ENCODE results near the gene INPP5J. TPM values are rescaled to one million over a fixed set of nuclear protein-coding genes. Genes with fewer than 3 reads are reported as not detected.

Gene INPP5J, protein sequence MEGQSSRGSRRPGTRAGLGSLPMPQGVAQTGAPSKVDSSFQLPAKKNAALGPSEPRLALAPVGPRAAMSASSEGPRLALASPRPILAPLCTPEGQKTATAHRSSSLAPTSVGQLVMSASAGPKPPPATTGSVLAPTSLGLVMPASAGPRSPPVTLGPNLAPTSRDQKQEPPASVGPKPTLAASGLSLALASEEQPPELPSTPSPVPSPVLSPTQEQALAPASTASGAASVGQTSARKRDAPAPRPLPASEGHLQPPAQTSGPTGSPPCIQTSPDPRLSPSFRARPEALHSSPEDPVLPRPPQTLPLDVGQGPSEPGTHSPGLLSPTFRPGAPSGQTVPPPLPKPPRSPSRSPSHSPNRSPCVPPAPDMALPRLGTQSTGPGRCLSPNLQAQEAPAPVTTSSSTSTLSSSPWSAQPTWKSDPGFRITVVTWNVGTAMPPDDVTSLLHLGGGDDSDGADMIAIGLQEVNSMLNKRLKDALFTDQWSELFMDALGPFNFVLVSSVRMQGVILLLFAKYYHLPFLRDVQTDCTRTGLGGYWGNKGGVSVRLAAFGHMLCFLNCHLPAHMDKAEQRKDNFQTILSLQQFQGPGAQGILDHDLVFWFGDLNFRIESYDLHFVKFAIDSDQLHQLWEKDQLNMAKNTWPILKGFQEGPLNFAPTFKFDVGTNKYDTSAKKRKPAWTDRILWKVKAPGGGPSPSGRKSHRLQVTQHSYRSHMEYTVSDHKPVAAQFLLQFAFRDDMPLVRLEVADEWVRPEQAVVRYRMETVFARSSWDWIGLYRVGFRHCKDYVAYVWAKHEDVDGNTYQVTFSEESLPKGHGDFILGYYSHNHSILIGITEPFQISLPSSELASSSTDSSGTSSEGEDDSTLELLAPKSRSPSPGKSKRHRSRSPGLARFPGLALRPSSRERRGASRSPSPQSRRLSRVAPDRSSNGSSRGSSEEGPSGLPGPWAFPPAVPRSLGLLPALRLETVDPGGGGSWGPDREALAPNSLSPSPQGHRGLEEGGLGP
- total RNA-seq (2011; cell fraction: chromatin; rRNA removed; ENCODE audit: low replicate concordance): 1.5 and 3.2 TPM in 2 replicates
- total RNA-seq (2011; cell fraction: nucleolus; rRNA removed): 1.2 and 3.2 TPM in 2 replicates
- total RNA-seq (2011; cell fraction: nucleoplasm; rRNA removed): 2.4 and 2.7 TPM in 2 replicates
- total RNA-seq (2014; rRNA removed): 5.9 and 6.4 TPM in 2 replicates
- 1.9 and 2.7 TPM in 2 replicates for total RNA-seq (2014; rRNA removed; fragmentation: Illumina TruSeq; extraction: Trizol)
- 5.8 and 6.7 TPM in 2 replicates for total RNA-seq (2015; rRNA removed; fragmentation: Illumina TruSeq; extraction: Trizol)
- 6.3 and 7.0 TPM in 2 replicates for total RNA-seq (2021)
- polyA plus RNA-seq (2011; rRNA removed): 1.6 and 21.8 TPM in 2 replicates
- 4.8 and 29.8 TPM in 2 replicates for polyA plus RNA-seq (2011; cell fraction: cytosol; rRNA removed)
- polyA plus RNA-seq (2011; cell fraction: nucleus; rRNA removed): 4.7 and 21.8 TPM in 2 replicates
- polyA plus RNA-seq (2012): 6.0 and 10.4 TPM in 2 replicates
- polyA plus RNA-seq (2014; fragmentation: Illumina TruSeq; extraction: Trizol): 4.8 and 5.4 TPM in 2 replicates
- under 1 TPM; 0.10 to 0.78 TPM for polyA plus RNA-seq (2014; fragmentation: Nextera tagmentation; extraction: Ambion mirVana)
- polyA plus RNA-seq (2014; rRNA removed): 5.4 and 6.0 TPM in 2 replicates
- polyA minus RNA-seq (2011; rRNA and poly(A)+ RNA removed): 1.2 and 7.5 TPM in 2 replicates
- 1.4 and 21.9 TPM in 2 replicates for polyA minus RNA-seq (2011; cell fraction: cytosol; rRNA and poly(A)+ RNA removed)
- polyA minus RNA-seq (2011; cell fraction: nucleus; rRNA and poly(A)+ RNA removed): 0.81 and 6.4 TPM in 2 replicates
- percentile 37 among the genes with signal in this experiment for Bru-seq, nascent RNA
- BruChase-seq, experiment 1, labeled RNA remaining after a 2-hour chase: percentile 35 among the genes with signal in this experiment
- BruChase-seq, experiment 2, labeled RNA remaining after a 6-hour chase: percentile 37 among the genes with signal in this experiment
- long read RNA-seq, experiment 1, partial matches to known transcripts: 1 of 8 reads
- long read RNA-seq, experiment 1, other reads (novel, unspliced or antisense): 4 of 8 reads
- long read RNA-seq, experiment 2, partial matches to known transcripts: 4 of 8 reads
- long read RNA-seq, experiment 2, other reads (novel, unspliced or antisense): 4 of 8 reads
- long read RNA-seq, experiment 3, partial matches to known transcripts: 3 of 4 reads
- long read RNA-seq, experiment 3, other reads (novel, unspliced or antisense): 1 of 4 reads

DNA sequence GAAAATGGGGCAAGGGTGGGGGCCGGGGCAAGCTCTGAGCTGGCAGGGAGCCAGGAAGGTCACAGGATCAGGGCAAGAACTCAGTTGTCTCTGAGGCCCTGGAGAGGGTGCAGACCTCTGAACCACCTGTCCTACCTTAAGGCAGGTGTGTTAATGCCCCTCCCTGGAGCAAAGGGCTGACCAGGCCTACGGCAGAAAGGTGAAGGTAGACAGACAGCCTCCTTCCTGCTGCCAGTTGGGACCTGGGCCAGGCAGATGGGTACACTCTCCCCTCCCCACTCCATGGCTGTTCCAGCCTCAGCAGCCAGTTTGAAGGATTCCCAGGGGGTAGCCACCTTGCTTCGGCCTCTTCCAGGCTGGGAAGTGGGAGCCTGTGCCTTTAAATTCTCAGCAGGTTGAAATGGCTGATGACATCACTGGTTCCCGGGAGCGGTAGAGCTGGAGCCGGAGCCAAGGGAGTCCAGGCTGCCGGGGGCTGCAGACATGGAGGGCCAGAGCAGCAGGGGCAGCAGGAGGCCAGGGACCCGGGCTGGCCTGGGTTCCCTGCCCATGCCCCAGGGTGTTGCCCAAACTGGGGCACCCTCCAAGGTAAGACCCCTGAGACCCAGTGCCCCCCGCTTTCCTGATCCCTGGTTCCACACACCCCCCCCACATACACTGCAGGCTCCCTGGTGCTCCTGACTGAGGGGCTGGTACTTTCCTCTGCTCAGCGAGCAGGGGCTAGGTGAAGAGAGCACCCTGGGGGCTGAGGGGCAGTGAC lies at the start of gene INPP5J:
Gene INPP5J (plus strand): TSS at position 435 of the 760 bp plus-strand sequence. CDS start 49 bp downstream, at position 484.
- CTCF ChIA-PET (ENCODE audit: low intra/inter-chr PET ratio): no interaction called here
- in situ Hi-C loops (cut with MboI): no loop called here
- H3K9me3 ChIP-seq (replicated peaks; ENCODE audit: control insufficient read depth, insufficient read depth, low read depth, low read length): no peaks in the 10 kb centered on the region
- intact Hi-C loops (cut with micrococcal nuclease): no loop called here
- no peaks in the 10 kb centered on the region for H3K79me2 ChIP-seq (ENCODE audit: control insufficient read depth, insufficient read depth, low read length)
- peak within 1 kb of the TSS; percentile 32 for H3K4me2 ChIP-seq (ENCODE audit: insufficient read depth, low read length)
- no peaks in the 10 kb centered on the region for H3K27me3 ChIP-seq (ENCODE audit: control insufficient read depth in 2 of 2, insufficient read depth in 2 of 2, low read length in 2 of 2)
- FAIRE-seq: no peak
- peak within 1 kb of the TSS in 1 of 2 experiments; percentile 2; a peak in 3 of 4 replicates for H3K9ac ChIP-seq (ENCODE audit: insufficient read depth in 1 of 2, low read depth in 2 of 2, low read length in 2 of 2)
- ATAC-seq: peak; percentile 71
- H3K4me3 ChIP-seq: peak within 1 kb of the TSS; percentile 8; the same call in 1 of the 2 replicates
- peak in 1 of 4 experiments; percentile 24 for DNase-seq (ENCODE audit: extremely low read depth in 1 of 4, low spot score in 3 of 4)
- H2AFZ ChIP-seq (ENCODE audit: low read depth, low read length): peak within 1 kb of the TSS; percentile 66
- POLR2A ChIA-PET: interaction anchor here (0.8 kb wide), 1 partner anchor 168 kb away, joined by 3 read pairs; no protein-coding TSS in a partner anchor
- H3K36me3 ChIP-seq (ENCODE audit: control insufficient read depth, insufficient read depth, low read length): no peaks in the 10 kb centered on the region
- no peak within 1 kb of the TSS for H3K27ac ChIP-seq (ENCODE audit: extremely low read depth, low read depth, low read length)
- H3K9me1 ChIP-seq (ENCODE audit: control insufficient read depth, insufficient read depth, low read length): no peaks in the 10 kb centered on the region
- H4K20me1 ChIP-seq (replicated peaks; ENCODE audit: control insufficient read depth, insufficient read depth, low read length): no peaks in the 10 kb centered on the region
- BruUV-seq (replicated peaks): no TSS peak
- H3K4me1 ChIP-seq (replicated peaks in 1 of 2; ENCODE audit: control insufficient read depth in 2 of 2, insufficient read depth in 2 of 2, low read length in 2 of 2): peaks cover 29 to 60% of the 10 kb centered on the region in 2 experiments
- 17% methylated on average over 9 of the region's 10 CpGs for WGBS (ENCODE audit: insufficient coverage, low coverage, missing lambda C conversion rate)
- TF ChIP-seq NCOA6 (IDR thresholded peaks at IDR 0.05) (no peak), ATF1 (CRISPR knock-in tag; IDR thresholded peaks at IDR 0.05) (no peak), ATF1 (tag; IDR thresholded peaks at IDR 0.05) (peak; percentile 52), ZNF212 (CRISPR knock-in tag; IDR thresholded peaks at IDR 0.05) (no peak), MECOM (CRISPR knock-in tag; IDR thresholded peaks at IDR 0.05) (no peak), ATF7 (IDR thresholded peaks at IDR 0.05) (peak; percentile 93), ZNF778 (CRISPR knock-in tag; IDR thresholded peaks at IDR 0.05) (no peak), CEBPG (CRISPR knock-in tag; IDR thresholded peaks at IDR 0.05) (0 out of 2 replicates have a peak, but pooled peaks have one; percentile 21), CEBPG (tag; conservative IDR thresholded peaks at IDR 0.05 in 1 of 2, IDR thresholded peaks at IDR 0.05 in 1 of 2) (no peak), RBFOX2 (IDR thresholded peaks at IDR 0.05; ENCODE audit: low read depth, low read length) (peak; percentile 43), PHF8 (IDR thresholded peaks at IDR 0.05; ENCODE audit: borderline replicate concordance, low read length) (peak; percentile 40; the same call in 1 of the 2 replicates), ATF3 (IDR thresholded peaks at IDR 0.05) (peak; percentile 80), ATF3 (CRISPR knock-in tag; conservative IDR thresholded peaks at IDR 0.05) (no peak)
